NCI-H2196 (cell line): Measurements from ENCODE around the gene SCN1B.
"Not testable (repeated sequence)": the region's sequence is repeated elsewhere in the genome, so short reads cannot be mapped to it uniquely, and the experiment has no call there.

Experiments
- DNase-seq: peaks from one replicate; lab custom pipeline; 2025; ENCODE audit not compliant: unreplicated experiment; lab: John Stamatoyannopoulos, UW

SCN1B gene

GRCh38 chr19:35000647-35001501, 29.4 kb upstream of the SCN1B start:
- peak; percentile 16 for DNase-seq

GRCh38 chr19:35002037-35002535, 28.2 kb upstream of the SCN1B start:
- DNase-seq, result no peak

- DNase-seq, result no peak
These were observed 25.6 kb upstream of the SCN1B start for GRCh38 chr19:35004517-35005255.

DNA sequence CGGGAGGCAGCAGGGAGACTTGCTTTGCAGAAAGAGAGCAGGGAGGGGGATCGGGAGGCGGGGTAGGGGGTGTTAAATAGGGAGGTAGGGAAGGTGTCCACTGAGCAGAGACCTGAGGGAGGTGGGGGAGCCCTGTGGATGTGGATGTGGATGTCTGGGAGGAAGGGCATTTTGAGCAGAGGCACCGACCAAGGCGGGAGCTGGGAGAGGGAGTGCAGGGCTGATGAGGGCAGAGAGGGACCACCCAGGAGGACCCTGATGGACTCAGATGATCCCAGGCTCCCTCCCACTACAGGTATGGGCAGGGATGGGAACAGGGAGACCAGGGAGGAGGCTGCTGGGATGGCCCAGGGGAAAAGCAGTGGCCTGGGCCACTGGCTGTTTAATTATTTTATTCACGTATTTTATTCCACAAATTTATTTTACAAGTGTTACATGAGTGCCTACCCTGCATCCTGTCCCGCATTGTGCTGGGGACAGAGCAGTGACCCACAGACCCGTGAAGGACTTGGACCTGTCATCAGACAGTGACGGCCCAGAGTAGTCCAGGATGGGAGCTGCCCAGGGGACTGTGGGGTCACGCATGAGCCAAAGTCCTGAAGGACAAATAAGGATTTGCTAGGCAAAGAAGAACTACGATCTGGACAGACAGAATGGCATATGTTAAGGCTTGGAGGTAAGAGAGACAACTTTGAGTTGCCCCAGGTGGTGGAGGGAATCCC, 24.9 kb upstream of the SCN1B start:
- no peak for DNase-seq

DNA sequence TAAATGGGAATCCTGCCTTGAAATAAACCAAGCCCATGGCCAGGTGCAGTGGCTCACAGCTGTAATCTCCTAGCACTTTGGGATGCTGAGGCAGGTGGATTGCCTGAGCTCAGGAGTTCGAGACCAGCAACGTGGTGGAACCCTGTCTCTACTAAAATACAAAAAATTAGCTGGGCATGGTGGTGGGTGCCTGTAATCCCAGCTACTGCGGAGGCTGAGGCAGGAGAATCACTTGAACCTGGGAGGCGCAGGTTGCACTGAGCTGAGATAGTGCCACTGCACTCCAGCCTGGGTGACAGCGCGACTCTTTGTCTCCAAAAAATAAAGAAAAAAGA, 24.3 kb upstream of the SCN1B start:
- not testable (repeated sequence) for DNase-seq

GRCh38 chr19:35006342-35006998, 23.8 kb upstream of the SCN1B start:
- DNase-seq, result no peak

DNA sequence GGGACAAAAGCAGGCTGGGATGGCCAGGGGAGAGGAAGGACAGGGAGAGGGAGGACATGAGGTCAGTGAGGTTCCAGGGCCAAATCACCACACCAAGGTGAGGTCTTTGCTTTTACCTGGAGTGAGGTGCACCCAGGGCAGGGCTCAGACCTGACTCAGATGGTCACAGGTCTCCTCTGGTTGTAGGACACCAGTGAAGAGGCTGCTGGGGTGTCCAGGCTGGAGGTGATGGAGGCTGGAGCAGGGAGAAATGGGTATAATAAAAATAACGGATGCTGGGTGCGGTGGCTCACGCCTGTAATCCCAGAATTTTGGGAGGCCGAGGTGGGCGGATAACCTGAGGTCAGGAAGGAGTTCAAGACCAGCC, 23.3 kb upstream of the SCN1B start:
- DNase-seq, result no peak

- not testable (repeated sequence) for DNase-seq
These were observed 22.8 kb upstream of the SCN1B start for GRCh38 chr19:35007427-35007826.

- no peak for DNase-seq
These were observed 21.4 kb upstream of the SCN1B start for GRCh38 chr19:35008891-35009341.

DNA sequence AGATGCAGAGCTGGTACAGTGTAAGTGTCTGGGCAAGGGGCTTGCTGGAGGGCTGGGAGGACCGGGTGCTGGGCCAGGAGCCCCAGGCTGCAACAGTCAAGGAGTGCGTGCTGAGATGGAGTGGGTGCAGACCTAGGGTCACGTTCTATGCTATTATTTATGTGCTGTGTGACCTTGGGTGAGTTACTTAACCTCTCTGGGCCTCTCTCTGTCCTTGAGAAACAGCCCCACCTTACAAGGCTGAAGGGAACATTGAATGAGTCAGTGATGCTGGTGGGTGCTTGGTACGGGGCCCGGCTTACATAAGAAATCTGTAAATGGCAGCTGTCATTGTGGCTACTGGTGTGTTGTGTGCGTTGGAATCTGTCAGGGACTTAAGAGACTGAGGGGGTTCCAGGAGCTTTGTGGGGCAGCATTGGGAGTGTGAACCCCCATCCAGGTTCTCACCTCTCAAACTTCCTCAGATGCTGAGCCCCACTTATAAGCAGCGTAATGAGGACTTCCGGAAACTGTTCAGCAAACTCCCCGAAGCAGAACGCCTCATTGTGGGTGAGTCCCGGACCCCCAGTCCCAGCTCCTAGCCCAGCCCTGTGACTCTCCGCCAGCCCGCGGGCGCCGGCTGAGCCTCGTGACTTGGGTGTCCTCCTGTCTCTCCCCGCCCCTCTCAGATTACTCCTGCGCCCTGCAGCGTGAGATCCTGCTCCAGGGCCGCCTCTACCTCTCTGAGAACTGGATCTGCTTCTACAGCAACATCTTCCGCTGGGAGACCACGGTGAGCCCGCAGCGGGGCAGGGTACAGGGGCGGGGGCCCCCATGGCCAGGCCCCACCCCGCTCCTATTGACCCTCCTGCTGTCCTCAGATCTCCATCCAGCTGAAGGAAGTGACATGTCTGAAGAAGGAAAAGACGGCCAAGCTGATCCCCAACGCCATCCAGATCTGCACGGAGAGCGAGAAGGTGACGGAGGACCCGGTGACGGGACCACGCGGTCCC, 20.6 kb upstream of the SCN1B start:
- no peak for DNase-seq

GRCh38 chr19:35011091-35011689, 19.1 kb upstream of the SCN1B start:
- no peak for DNase-seq

DNA sequence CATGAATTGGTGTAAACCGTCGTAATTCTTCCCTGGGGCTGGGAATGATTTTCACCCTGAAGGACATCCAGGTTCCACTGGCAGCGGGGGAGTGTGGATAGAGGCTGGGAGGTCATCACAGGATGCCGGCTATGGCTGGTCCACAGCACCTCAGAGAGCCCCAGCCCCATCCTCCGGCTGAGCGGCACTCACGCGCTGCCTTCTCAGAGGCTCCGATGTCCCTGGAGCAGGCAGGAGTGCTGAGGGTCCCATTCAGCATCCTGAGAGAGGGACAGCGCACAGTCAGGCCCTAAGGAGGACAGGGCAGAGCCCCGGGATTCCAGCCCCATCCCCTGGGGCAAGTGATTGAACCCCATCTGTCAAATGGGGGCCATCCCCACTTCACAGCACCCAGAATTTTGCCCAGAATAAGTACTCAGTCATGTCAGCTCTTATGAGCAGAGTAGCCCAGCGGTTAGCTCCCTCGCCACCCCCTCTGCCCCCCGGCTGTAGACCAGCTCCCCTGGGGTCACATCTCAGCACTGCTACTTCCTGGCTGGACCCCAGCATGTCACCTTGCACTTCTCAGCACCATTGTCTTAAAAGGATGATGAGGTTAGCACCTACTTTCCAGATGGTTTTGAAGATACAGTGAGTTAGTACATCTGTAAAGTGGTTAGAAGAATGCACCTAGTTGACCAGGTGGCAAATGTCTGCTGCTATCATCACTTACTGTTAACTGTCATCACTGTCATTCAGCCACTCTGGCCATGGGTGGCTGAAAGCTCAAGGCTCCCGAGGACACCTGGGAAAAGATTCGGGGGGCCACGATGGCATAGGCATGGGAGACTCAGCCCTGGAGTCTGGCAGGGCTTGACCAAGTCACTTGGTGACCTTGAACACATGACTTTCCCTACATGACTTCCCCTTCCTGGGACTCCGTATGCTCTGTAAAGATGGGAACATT, 18.3 kb upstream of the SCN1B start:
- no peak for DNase-seq

- peak; percentile 70 for DNase-seq
These were observed 17.0 kb upstream of the SCN1B start for GRCh38 chr19:35013041-35013819.

GRCh38 chr19:35013820-35014754, 16.2 kb upstream of the SCN1B start:
- no peak for DNase-seq

- not testable (repeated sequence) for DNase-seq
These were observed 15.5 kb upstream of the SCN1B start for GRCh38 chr19:35014774-35015173.

DNA sequence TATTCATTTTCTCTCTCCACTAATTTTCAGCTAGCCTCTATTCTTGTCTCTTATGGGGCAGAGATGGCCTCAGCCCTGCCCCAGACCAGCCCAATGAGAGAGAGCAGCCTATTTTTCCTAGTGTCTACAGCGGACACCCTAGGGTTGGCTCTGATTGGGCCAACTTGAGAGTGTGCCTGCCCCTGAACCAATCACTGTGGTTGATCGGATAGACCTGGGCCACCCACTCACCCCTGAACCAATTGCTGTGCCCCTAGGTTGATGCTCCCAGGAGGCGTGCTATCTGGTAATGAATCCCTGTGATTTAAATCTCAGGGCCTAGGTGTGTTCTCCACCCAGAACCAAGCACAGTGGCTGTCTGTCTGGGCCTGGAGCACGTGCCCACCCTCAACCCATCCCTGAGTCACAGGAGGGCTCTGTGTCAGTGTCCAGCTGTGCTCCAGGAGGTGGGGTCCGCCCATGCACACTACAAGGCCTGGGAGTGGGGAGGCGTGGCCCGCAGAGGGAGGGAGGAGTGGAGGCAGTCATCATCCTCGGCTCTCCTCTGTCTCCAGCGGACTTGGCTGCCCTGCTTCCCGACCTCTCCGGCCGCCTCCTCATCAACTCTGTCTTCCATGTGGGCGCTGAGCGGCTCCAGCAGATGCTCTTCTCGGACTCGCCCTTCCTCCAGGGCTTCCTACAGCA, 14.9 kb upstream of the SCN1B start:
- no peak for DNase-seq
